Osteocyte (in vitro differentiated cells): Measurements from ENCODE around the gene NR5A1. TPM values are rescaled to one million over a fixed set of nuclear protein-coding genes. Genes with fewer than 3 reads are reported as not detected.
A peak's percentile ranks its signal among the peaks of the same experiment; 100 is the strongest.

Experiments
- DNase-seq: peaks from one replicate; pipeline ENCODE4 v3.0.0; 2021; ENCODE audit warnings: mixed read lengths; ENCODE audit not compliant: unreplicated experiment; ENCODE audit errors: extremely low spot score
- H3K27ac Mint-ChIP-seq: one replicate; pipeline ENCODE4 v1.8.0; 2021; ENCODE audit warnings: mild to moderate bottlenecking, mixed read lengths; ENCODE audit not compliant: unreplicated experiment
- H3K27me3 Mint-ChIP-seq: one replicate; pipeline ENCODE4 v1.8.0; 2021; ENCODE audit warnings: mixed read lengths; ENCODE audit not compliant: unreplicated experiment
- H3K36me3 Mint-ChIP-seq: one replicate; pipeline ENCODE4 v1.8.0; 2021; ENCODE audit warnings: mixed read lengths; ENCODE audit not compliant: unreplicated experiment
- H3K4me1 Mint-ChIP-seq: one replicate; pipeline ENCODE4 v1.8.0; 2021; ENCODE audit warnings: mixed read lengths; ENCODE audit not compliant: unreplicated experiment
- H3K4me3 Mint-ChIP-seq: one replicate; pipeline ENCODE4 v1.8.0; 2021; ENCODE audit warnings: mild to moderate bottlenecking, moderate library complexity, mixed read lengths; ENCODE audit not compliant: unreplicated experiment
- H3K9me3 Mint-ChIP-seq: one replicate; pipeline ENCODE4 v1.8.0; 2021; ENCODE audit warnings: mixed read lengths; ENCODE audit not compliant: unreplicated experiment
- CTCF ChIP-seq: fragments of 200-600 bp; sonication (generic); IDR thresholded peaks from 2 replicates; pipeline ENCODE4 v1.5.0; 2021; ENCODE audit warnings: antibody characterized with exemption, mild to moderate bottlenecking, moderate library complexity
- total RNA-seq: library from RNA; stranded (reverse); gene quantifications from 2 replicates; pipeline ENCODE4 v1.2.1, GENCODE V29; 2021

The NR5A1 gene
- total RNA-seq, 1 donor from 2014 or later: not detected

- Mint-ChIP-seq H3K4me3 (no peak overlapping the region), H3K36me3 (no peaks in the 10 kb centered on the region), H3K9me3 (no peaks in the 10 kb centered on the region), H3K27me3 (peaks cover 34% of the 10 kb centered on the region), H3K4me1 (peaks cover under 1% of the 10 kb centered on the region), H3K27ac (no peak overlapping the region)
- TF ChIP-seq CTCF: no peak
- DNase-seq: no peak
These were observed 23.7 kb downstream of the NR5A1 start for GRCh38 chr9:124483481-124483880.

- H3K27me3 Mint-ChIP-seq: peaks cover 35% of the 10 kb centered on the region
- no peak for TF ChIP-seq CTCF
- H3K27ac Mint-ChIP-seq: no peak overlapping the region
- H3K9me3 Mint-ChIP-seq: no peaks in the 10 kb centered on the region
- no peak for DNase-seq
- no peaks in the 10 kb centered on the region for H3K36me3 Mint-ChIP-seq
- H3K4me1 Mint-ChIP-seq: peaks cover 3% of the 10 kb centered on the region
- no peak overlapping the region for H3K4me3 Mint-ChIP-seq
These were observed 24.7 kb downstream of the NR5A1 start for GRCh38 chr9:124482431-124483031.

DNA sequence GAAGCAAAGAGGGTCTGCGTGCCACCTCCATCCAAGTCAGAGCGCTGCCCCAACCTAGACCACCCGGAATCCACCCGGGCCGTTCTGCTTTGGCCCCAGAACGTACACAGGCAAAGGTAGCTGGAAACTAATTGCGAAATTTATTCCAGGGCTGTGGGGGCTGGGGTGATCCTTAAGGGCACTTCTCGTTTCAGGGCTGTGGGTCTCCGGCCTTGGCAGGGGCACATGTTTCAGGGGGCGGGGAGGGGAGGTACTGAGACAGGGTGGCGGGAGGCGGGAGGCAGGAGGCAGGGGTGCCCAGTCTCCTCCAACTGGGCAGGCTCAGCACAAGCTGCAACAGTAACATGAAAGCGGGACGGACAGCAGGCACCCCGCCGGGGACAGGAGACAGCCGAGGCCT, 26.1 kb downstream of the NR5A1 start:
- DNase-seq: no peak
- Mint-ChIP-seq H3K27me3 (peaks cover 29% of the 10 kb centered on the region), H3K36me3 (no peaks in the 10 kb centered on the region), H3K4me1 (peaks cover 3% of the 10 kb centered on the region), H3K9me3 (no peaks in the 10 kb centered on the region), H3K4me3 (no peak overlapping the region), H3K27ac (no peak overlapping the region)
- no peak for TF ChIP-seq CTCF

DNA sequence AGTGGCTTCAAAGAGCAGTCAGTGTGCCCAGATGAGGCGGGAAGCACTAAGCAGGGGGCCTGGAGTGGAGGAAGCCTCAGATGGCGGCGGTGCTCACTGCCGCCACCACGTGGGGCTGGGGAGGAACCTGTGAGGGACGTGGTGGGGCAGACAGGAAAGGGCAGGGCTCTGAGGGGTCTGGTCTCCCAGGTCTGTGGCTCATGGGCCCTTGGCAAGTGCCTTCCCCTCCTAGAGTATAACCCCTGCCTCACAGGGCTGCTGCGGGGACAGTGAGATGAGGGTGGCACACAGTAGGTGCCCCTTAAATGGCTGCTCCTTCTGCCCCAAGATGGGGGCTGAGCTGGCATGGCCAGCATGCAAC, 26.6 kb downstream of the NR5A1 start:
- Mint-ChIP-seq H3K4me1 (peaks cover 3% of the 10 kb centered on the region), H3K4me3 (no peak overlapping the region), H3K27ac (no peak overlapping the region), H3K36me3 (no peaks in the 10 kb centered on the region), H3K27me3 (peaks cover 29% of the 10 kb centered on the region), H3K9me3 (no peaks in the 10 kb centered on the region)
- peak; percentile 41 for TF ChIP-seq CTCF
- DNase-seq: no peak

DNA sequence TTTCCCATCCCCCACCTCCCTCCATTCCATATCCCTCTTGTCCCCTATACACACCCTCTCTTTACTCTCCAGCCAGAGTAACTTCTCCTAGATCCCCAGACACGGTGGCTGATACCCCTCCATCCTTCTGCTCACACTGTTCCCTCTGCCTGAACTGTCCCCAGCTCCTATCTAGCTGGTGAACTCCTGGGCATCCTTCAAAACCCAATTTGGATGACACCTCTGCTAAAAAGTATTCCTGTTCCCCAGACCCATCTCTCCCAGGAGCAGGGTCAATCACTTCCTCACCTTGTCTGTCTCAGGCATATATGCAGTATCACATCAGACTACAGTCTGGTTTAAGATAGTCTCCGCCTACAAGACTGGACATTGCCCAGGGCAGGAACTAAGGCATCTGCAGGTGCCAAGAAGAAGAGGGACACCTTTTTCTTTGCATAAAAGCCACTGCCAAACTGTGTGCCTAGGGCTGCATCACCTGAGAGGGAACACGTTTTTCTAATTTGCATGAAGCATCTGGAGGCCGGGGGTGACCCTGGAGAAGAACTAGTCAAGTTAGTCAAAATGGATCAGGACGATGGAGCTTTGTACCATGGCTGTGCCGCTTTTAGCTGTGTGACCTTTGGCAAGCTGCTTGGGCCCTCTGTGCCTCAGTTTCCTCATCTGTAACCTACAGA, 27.1 kb downstream of the NR5A1 start:
- peaks cover 3% of the 10 kb centered on the region for H3K4me1 Mint-ChIP-seq
- no peaks in the 10 kb centered on the region for H3K36me3 Mint-ChIP-seq
- no peak overlapping the region for H3K27ac Mint-ChIP-seq
- no peak overlapping the region for H3K4me3 Mint-ChIP-seq
- no peak for DNase-seq
- no peak for TF ChIP-seq CTCF
- peaks cover 26% of the 10 kb centered on the region for H3K27me3 Mint-ChIP-seq
- no peaks in the 10 kb centered on the region for H3K9me3 Mint-ChIP-seq
